HL-60 (cell line): Measurements from ENCODE around the gene ARHGAP45.

Experiments used
- DNase-seq, 2 experiments: peaks; one replicate each; pipeline ENCODE4 v3.0.0-alpha.2; 2010 to 2020; ENCODE audit warnings: low read depth in 1 of 2, low spot score in 1 of 2
- H3K27ac ChIP-seq: fragments of 250-450 bp; sonication (Bioruptor Pico); replicated peaks from 2 replicates; pipeline ENCODE4 v1.5.1; 2020; ENCODE audit warnings: mild to moderate bottlenecking, moderate library complexity
- H3K27me3 ChIP-seq: fragments of 250-450 bp; sonication (Bioruptor Pico); 2 replicates; pipeline ENCODE4 v1.5.1; 2021; ENCODE audit warnings: mild to moderate bottlenecking, moderate library complexity; ENCODE audit not compliant: insufficient read depth, poor library complexity, severe bottlenecking
- H3K4me3 ChIP-seq: replicated peaks from 2 replicates; pipeline ENCODE4 v1.5.1; 2011; ENCODE audit warnings: mild to moderate bottlenecking, control low read depth, low read length; ENCODE audit not compliant: insufficient read depth
- GABPA ChIP-seq: IDR thresholded peaks from 2 replicates; pipeline ENCODE4 v1.6.1; 2012; ENCODE audit warnings: low read depth
- POLR2AphosphoS5 ChIP-seq: IDR thresholded peaks from 2 replicates; pipeline ENCODE4 v1.6.1; 2012; ENCODE audit warnings: low read depth
- SPI1 ChIP-seq: IDR thresholded peaks from 2 replicates; pipeline ENCODE4 v1.6.1; 2012; ENCODE audit warnings: low read depth, mild to moderate bottlenecking, borderline replicate concordance
- TF ChIP-seq, protein P1 (sequence below): IDR thresholded peaks from 2 replicates; pipeline ENCODE4 v1.6.1; 2012; ENCODE audit warnings: low read depth; ENCODE audit not compliant: insufficient replicate concordance
- TF ChIP-seq, protein P2 (sequence below): IDR thresholded peaks from one replicate; pipeline ENCODE4 v1.5.1; 2011; ENCODE audit warnings: low read length, control low read depth, inconsistent platforms; ENCODE audit not compliant: insufficient read depth

Gene ARHGAP45

GRCh38 chr19:1050989-1051788 is 15.8 kb upstream of the ARHGAP45 start:
- no peaks in the 10 kb centered on the region for H3K27me3 ChIP-seq
- no peak overlapping the region for H3K4me3 ChIP-seq
- no peak for DNase-seq
- TF ChIP-seq, protein P1, sequence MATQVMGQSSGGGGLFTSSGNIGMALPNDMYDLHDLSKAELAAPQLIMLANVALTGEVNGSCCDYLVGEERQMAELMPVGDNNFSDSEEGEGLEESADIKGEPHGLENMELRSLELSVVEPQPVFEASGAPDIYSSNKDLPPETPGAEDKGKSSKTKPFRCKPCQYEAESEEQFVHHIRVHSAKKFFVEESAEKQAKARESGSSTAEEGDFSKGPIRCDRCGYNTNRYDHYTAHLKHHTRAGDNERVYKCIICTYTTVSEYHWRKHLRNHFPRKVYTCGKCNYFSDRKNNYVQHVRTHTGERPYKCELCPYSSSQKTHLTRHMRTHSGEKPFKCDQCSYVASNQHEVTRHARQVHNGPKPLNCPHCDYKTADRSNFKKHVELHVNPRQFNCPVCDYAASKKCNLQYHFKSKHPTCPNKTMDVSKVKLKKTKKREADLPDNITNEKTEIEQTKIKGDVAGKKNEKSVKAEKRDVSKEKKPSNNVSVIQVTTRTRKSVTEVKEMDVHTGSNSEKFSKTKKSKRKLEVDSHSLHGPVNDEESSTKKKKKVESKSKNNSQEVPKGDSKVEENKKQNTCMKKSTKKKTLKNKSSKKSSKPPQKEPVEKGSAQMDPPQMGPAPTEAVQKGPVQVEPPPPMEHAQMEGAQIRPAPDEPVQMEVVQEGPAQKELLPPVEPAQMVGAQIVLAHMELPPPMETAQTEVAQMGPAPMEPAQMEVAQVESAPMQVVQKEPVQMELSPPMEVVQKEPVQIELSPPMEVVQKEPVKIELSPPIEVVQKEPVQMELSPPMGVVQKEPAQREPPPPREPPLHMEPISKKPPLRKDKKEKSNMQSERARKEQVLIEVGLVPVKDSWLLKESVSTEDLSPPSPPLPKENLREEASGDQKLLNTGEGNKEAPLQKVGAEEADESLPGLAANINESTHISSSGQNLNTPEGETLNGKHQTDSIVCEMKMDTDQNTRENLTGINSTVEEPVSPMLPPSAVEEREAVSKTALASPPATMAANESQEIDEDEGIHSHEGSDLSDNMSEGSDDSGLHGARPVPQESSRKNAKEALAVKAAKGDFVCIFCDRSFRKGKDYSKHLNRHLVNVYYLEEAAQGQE = no peak
- TF ChIP-seq SPI1 = no peak
- TF ChIP-seq GABPA = no peak
- TF ChIP-seq, protein P2, sequence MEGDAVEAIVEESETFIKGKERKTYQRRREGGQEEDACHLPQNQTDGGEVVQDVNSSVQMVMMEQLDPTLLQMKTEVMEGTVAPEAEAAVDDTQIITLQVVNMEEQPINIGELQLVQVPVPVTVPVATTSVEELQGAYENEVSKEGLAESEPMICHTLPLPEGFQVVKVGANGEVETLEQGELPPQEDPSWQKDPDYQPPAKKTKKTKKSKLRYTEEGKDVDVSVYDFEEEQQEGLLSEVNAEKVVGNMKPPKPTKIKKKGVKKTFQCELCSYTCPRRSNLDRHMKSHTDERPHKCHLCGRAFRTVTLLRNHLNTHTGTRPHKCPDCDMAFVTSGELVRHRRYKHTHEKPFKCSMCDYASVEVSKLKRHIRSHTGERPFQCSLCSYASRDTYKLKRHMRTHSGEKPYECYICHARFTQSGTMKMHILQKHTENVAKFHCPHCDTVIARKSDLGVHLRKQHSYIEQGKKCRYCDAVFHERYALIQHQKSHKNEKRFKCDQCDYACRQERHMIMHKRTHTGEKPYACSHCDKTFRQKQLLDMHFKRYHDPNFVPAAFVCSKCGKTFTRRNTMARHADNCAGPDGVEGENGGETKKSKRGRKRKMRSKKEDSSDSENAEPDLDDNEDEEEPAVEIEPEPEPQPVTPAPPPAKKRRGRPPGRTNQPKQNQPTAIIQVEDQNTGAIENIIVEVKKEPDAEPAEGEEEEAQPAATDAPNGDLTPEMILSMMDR = no peak
- no peak for TF ChIP-seq POLR2AphosphoS5
- H3K27ac ChIP-seq = no peak overlapping the region

- Histone ChIP-seq H3K27ac (no peak overlapping the region), H3K4me3 (no peak overlapping the region), H3K27me3 (no peaks in the 10 kb centered on the region)
- no peak for DNase-seq
- TF ChIP-seq, protein P2 = no peak
- TF ChIP-seq SPI1 (no peak), GABPA (no peak), POLR2AphosphoS5 (no peak)
- TF ChIP-seq, protein P1 = no peak
Measured at GRCh38 chr19:1051791-1052190, 15.2 kb upstream of the ARHGAP45 start.

GRCh38 chr19:1052349-1052975 is 14.5 kb upstream of the ARHGAP45 start:
- no peak for DNase-seq
- no peak overlapping the region for H3K27ac ChIP-seq
- no peaks in the 10 kb centered on the region for H3K27me3 ChIP-seq
- TF ChIP-seq SPI1 = no peak
- H3K4me3 ChIP-seq = no peak overlapping the region

GRCh38 chr19:1053176-1054101 is 13.5 kb upstream of the ARHGAP45 start:
- H3K4me3 ChIP-seq = no peak overlapping the region
- TF ChIP-seq POLR2AphosphoS5 = no peak
- TF ChIP-seq, protein P2 = no peak
- TF ChIP-seq, protein P1 = no peak
- TF ChIP-seq SPI1 = no peak
- no peak for TF ChIP-seq GABPA
- no peak for DNase-seq
- no peaks in the 10 kb centered on the region for H3K27me3 ChIP-seq
- no peak overlapping the region for H3K27ac ChIP-seq
